ENCODE measurements around the gene PLXNA4.

PLXNA4 gene

GRCh38 chr7:132244903-132245480, 331.3 kb downstream of the PLXNA4 start:
- Histone ChIP-seq H3K4me1 (ENCODE audit: control insufficient read depth, insufficient read depth, low read length, unreplicated experiment) (no peaks in the 10 kb centered on the region), H3K79me2 (ENCODE audit: control insufficient read depth, insufficient read depth, low read length, unreplicated experiment) (no peaks in the 10 kb centered on the region), H2AFZ (ENCODE audit: low read length, unreplicated experiment) (no peak overlapping the region), H3K27ac (ENCODE audit: low read depth, low read length) (no peak overlapping the region), H3K36me3 (ENCODE audit: insufficient read depth, low read length) (no peaks in the 10 kb centered on the region), H3K4me3 (ENCODE audit: low read depth, low read length) (no peak overlapping the region), H3K27me3 (ENCODE audit: insufficient read depth, low read length) (peaks cover 3% of the 10 kb centered on the region; the same call in 1 of the 2 replicates)

- Histone ChIP-seq H3K36me3 (ENCODE audit: insufficient read depth, low read length) (no peaks in the 10 kb centered on the region), H3K27me3 (ENCODE audit: insufficient read depth, low read length) (peaks cover 3% of the 10 kb centered on the region; the same call in 1 of the 2 replicates), H3K4me1 (ENCODE audit: control insufficient read depth, insufficient read depth, low read length, unreplicated experiment) (no peaks in the 10 kb centered on the region), H3K79me2 (ENCODE audit: control insufficient read depth, insufficient read depth, low read length, unreplicated experiment) (no peaks in the 10 kb centered on the region), H3K4me3 (ENCODE audit: low read depth, low read length) (no peak overlapping the region), H2AFZ (ENCODE audit: low read length, unreplicated experiment) (no peak overlapping the region), H3K27ac (ENCODE audit: low read depth, low read length) (no peak overlapping the region)
These were observed 332.8 kb downstream of the PLXNA4 start for GRCh38 chr7:132243463-132243862.

- H3K79me2 ChIP-seq (ENCODE audit: control insufficient read depth, insufficient read depth, low read length, unreplicated experiment) = no peaks in the 10 kb centered on the region
- peaks cover under 1% of the 10 kb centered on the region; the same call in 1 of the 2 replicates for H3K27me3 ChIP-seq (ENCODE audit: insufficient read depth, low read length)
- H3K4me3 ChIP-seq (ENCODE audit: low read depth, low read length) = no peak overlapping the region
- no peaks in the 10 kb centered on the region for H3K36me3 ChIP-seq (ENCODE audit: insufficient read depth, low read length)
- H3K4me1 ChIP-seq (ENCODE audit: control insufficient read depth, insufficient read depth, low read length, unreplicated experiment) = no peaks in the 10 kb centered on the region
- H2AFZ ChIP-seq (ENCODE audit: low read length, unreplicated experiment) = no peak overlapping the region
- no peak overlapping the region for H3K27ac ChIP-seq (ENCODE audit: low read depth, low read length)
These were observed 333.2 kb downstream of the PLXNA4 start for GRCh38 chr7:132243051-132243450.

- H3K4me3 ChIP-seq (ENCODE audit: low read depth, low read length) = no peak overlapping the region
- no peaks in the 10 kb centered on the region for H3K36me3 ChIP-seq (ENCODE audit: insufficient read depth, low read length)
- H3K4me1 ChIP-seq (ENCODE audit: control insufficient read depth, insufficient read depth, low read length, unreplicated experiment) = no peaks in the 10 kb centered on the region
- no peak overlapping the region for H3K27ac ChIP-seq (ENCODE audit: low read depth, low read length)
- no peaks in the 10 kb centered on the region for H3K27me3 ChIP-seq (ENCODE audit: insufficient read depth, low read length)
- no peak overlapping the region for H2AFZ ChIP-seq (ENCODE audit: low read length, unreplicated experiment)
- no peaks in the 10 kb centered on the region for H3K79me2 ChIP-seq (ENCODE audit: control insufficient read depth, insufficient read depth, low read length, unreplicated experiment)
These were observed 334.0 kb downstream of the PLXNA4 start for GRCh38 chr7:132242192-132242812.

GRCh38 chr7:132240821-132241422, 335.3 kb downstream of the PLXNA4 start:
- Histone ChIP-seq H3K36me3 (ENCODE audit: insufficient read depth, low read length) (no peaks in the 10 kb centered on the region), H3K27ac (ENCODE audit: low read depth, low read length) (no peak overlapping the region), H3K27me3 (ENCODE audit: insufficient read depth, low read length) (no peaks in the 10 kb centered on the region), H3K4me3 (ENCODE audit: low read depth, low read length) (no peak overlapping the region), H3K4me1 (ENCODE audit: control insufficient read depth, insufficient read depth, low read length, unreplicated experiment) (no peaks in the 10 kb centered on the region), H3K79me2 (ENCODE audit: control insufficient read depth, insufficient read depth, low read length, unreplicated experiment) (no peaks in the 10 kb centered on the region), H2AFZ (ENCODE audit: low read length, unreplicated experiment) (no peak overlapping the region)

GRCh38 chr7:132240262-132240661, 336.0 kb downstream of the PLXNA4 start:
- H3K4me3 ChIP-seq (ENCODE audit: low read depth, low read length) = no peak overlapping the region
- no peaks in the 10 kb centered on the region for H3K27me3 ChIP-seq (ENCODE audit: insufficient read depth, low read length)
- no peaks in the 10 kb centered on the region for H3K79me2 ChIP-seq (ENCODE audit: control insufficient read depth, insufficient read depth, low read length, unreplicated experiment)
- H3K27ac ChIP-seq (ENCODE audit: low read depth, low read length) = no peak overlapping the region
- H3K4me1 ChIP-seq (ENCODE audit: control insufficient read depth, insufficient read depth, low read length, unreplicated experiment) = no peaks in the 10 kb centered on the region
- H3K36me3 ChIP-seq (ENCODE audit: insufficient read depth, low read length) = no peaks in the 10 kb centered on the region
- H2AFZ ChIP-seq (ENCODE audit: low read length, unreplicated experiment) = no peak overlapping the region

- Histone ChIP-seq H3K36me3 (ENCODE audit: insufficient read depth, low read length) (no peaks in the 10 kb centered on the region), H3K4me3 (ENCODE audit: low read depth, low read length) (no peak overlapping the region), H3K4me1 (ENCODE audit: control insufficient read depth, insufficient read depth, low read length, unreplicated experiment) (no peaks in the 10 kb centered on the region), H3K79me2 (ENCODE audit: control insufficient read depth, insufficient read depth, low read length, unreplicated experiment) (no peaks in the 10 kb centered on the region), H3K27ac (ENCODE audit: low read depth, low read length) (no peak overlapping the region), H2AFZ (ENCODE audit: low read length, unreplicated experiment) (no peak overlapping the region), H3K27me3 (ENCODE audit: insufficient read depth, low read length) (no peaks in the 10 kb centered on the region)
These were observed 336.8 kb downstream of the PLXNA4 start for GRCh38 chr7:132239422-132239994.

- no peak overlapping the region for H3K4me3 ChIP-seq (ENCODE audit: low read depth, low read length)
- H3K4me1 ChIP-seq (ENCODE audit: control insufficient read depth, insufficient read depth, low read length, unreplicated experiment) = no peaks in the 10 kb centered on the region
These were observed 341.6 kb downstream of the PLXNA4 start for GRCh38 chr7:132234711-132235110.

GRCh38 chr7:132232406-132232805, 343.9 kb downstream of the PLXNA4 start:
- H3K79me2 ChIP-seq (ENCODE audit: control insufficient read depth, insufficient read depth, low read length, unreplicated experiment) = no peaks in the 10 kb centered on the region
- H3K4me1 ChIP-seq (ENCODE audit: control insufficient read depth, insufficient read depth, low read length, unreplicated experiment) = no peaks in the 10 kb centered on the region
- H2AFZ ChIP-seq (ENCODE audit: low read length, unreplicated experiment) = no peak overlapping the region
- H3K27ac ChIP-seq (ENCODE audit: low read depth, low read length) = no peak overlapping the region
- H3K36me3 ChIP-seq (ENCODE audit: insufficient read depth, low read length) = no peaks in the 10 kb centered on the region
- no peak overlapping the region for H3K4me3 ChIP-seq (ENCODE audit: low read depth, low read length)
- H3K27me3 ChIP-seq (ENCODE audit: insufficient read depth, low read length) = no peaks in the 10 kb centered on the region

More at GRCh38 chr7:132234711-132235110, 341.6 kb downstream of the PLXNA4 start:
- no peak overlapping the region for H2AFZ ChIP-seq (ENCODE audit: low read length, unreplicated experiment)
- H3K27me3 ChIP-seq (ENCODE audit: insufficient read depth, low read length) = no peaks in the 10 kb centered on the region
- no peak overlapping the region for H3K27ac ChIP-seq (ENCODE audit: low read depth, low read length)
- H3K79me2 ChIP-seq (ENCODE audit: control insufficient read depth, insufficient read depth, low read length, unreplicated experiment) = no peaks in the 10 kb centered on the region
- H3K36me3 ChIP-seq (ENCODE audit: insufficient read depth, low read length) = no peaks in the 10 kb centered on the region

GRCh38 chr7:132230462-132230861, 345.8 kb downstream of the PLXNA4 start:
- Histone ChIP-seq H3K27ac (ENCODE audit: low read depth, low read length) (no peak overlapping the region), H3K27me3 (ENCODE audit: insufficient read depth, low read length) (no peaks in the 10 kb centered on the region), H2AFZ (ENCODE audit: low read length, unreplicated experiment) (no peak overlapping the region), H3K36me3 (ENCODE audit: insufficient read depth, low read length) (no peaks in the 10 kb centered on the region), H3K4me1 (ENCODE audit: control insufficient read depth, insufficient read depth, low read length, unreplicated experiment) (no peaks in the 10 kb centered on the region), H3K79me2 (ENCODE audit: control insufficient read depth, insufficient read depth, low read length, unreplicated experiment) (no peaks in the 10 kb centered on the region), H3K4me3 (ENCODE audit: low read depth, low read length) (no peak overlapping the region)

- H3K4me3 ChIP-seq (ENCODE audit: low read depth, low read length) = no peak overlapping the region
- H2AFZ ChIP-seq (ENCODE audit: low read length, unreplicated experiment) = no peak overlapping the region
- no peak overlapping the region for H3K27ac ChIP-seq (ENCODE audit: low read depth, low read length)
- H3K36me3 ChIP-seq (ENCODE audit: insufficient read depth, low read length) = no peaks in the 10 kb centered on the region
- no peaks in the 10 kb centered on the region for H3K4me1 ChIP-seq (ENCODE audit: control insufficient read depth, insufficient read depth, low read length, unreplicated experiment)
- no peaks in the 10 kb centered on the region for H3K27me3 ChIP-seq (ENCODE audit: insufficient read depth, low read length)
- no peaks in the 10 kb centered on the region for H3K79me2 ChIP-seq (ENCODE audit: control insufficient read depth, insufficient read depth, low read length, unreplicated experiment)
These were observed 348.0 kb downstream of the PLXNA4 start for GRCh38 chr7:132228240-132228639.
